Measurements from ENCODE around the gene THAP7. TPM values are rescaled to one million over a fixed set of nuclear protein-coding genes. Genes with fewer than 3 reads are reported as not detected.
A peak's percentile ranks its signal among the peaks of the same experiment; 100 is the strongest.

The THAP7 gene
- total RNA-seq, 1 donor from 2014 or later: 18.0 TPM

- ATAC-seq: peak; percentile 59
- intact Hi-C loops (cut with micrococcal nuclease): no loop called here
- peak; percentile 49 for DNase-seq
These were observed 44.7 kb downstream of the THAP7 start for GRCh38 chr22:20957102-20957682.

- no peak for DNase-seq
- no peak for ATAC-seq
- intact Hi-C loops (cut with micrococcal nuclease): no loop called here
These were observed 45.4 kb downstream of the THAP7 start for GRCh38 chr22:20956258-20957101.

GRCh38 chr22:20955548-20955947, 46.4 kb downstream of the THAP7 start:
- DNase-seq: no peak
- no peak for ATAC-seq
- intact Hi-C loops (cut with micrococcal nuclease): no loop called here

DNA sequence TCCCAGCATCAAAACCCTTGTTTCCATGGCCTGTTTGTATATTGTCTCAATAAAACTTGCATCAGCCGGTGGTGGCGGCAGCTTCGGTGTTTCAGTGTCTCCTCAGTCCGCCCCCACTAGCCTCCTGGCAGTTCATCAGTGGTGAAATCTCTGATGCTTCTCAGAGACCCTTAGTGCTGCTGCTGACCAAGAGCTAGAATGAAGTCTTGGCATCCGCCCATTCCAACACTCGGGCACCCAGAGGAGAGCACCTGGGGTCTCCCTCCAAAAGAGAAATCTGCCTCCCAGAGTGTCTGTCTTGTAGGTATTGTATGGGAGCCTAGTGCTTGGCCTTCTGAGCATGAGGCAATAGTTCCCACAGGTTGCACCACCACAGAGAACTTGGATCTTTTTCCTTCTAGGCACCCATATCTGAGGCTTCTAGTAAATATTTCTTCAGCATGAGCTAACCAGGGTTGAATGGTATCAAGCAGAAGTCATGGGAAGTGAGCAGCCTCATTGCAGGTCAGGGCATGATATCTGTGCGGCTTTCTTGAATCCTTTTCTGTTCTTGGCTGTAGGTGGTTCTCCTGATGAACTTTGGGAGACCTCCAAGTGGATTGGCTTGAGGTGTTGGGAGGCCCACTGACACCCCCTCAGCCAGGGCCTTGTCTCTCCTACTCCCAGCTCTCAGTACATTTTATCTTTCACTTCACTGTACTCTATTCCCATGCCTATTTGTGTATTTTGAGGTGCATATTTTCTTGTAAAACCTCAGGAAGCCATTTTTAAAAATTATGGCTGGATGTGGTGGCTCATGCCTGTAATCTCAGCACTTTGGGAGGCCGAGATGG, 48.0 kb downstream of the THAP7 start:
- no peak for ATAC-seq
- DNase-seq: no peak
- intact Hi-C loops (cut with micrococcal nuclease): no loop called here

DNA sequence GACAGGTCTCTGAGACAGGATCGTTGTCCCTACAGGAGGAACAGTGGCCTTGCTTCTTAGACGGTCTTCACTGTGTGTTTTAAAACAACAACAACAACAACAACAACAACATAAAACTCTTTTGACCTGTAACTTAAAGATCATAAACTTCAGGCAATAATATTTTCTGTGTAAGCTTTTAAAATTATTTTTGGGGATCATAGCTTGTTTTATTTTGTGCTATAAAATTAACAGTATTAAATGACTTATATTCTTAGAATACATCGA, 48.6 kb downstream of the THAP7 start:
- ATAC-seq (no peak), DNase-seq (no peak)
- intact Hi-C loops (cut with micrococcal nuclease): no loop called here

GRCh38 chr22:20952544-20953341, 49.2 kb downstream of the THAP7 start:
- intact Hi-C loops (cut with micrococcal nuclease): no loop called here
- ATAC-seq: no peak

DNA sequence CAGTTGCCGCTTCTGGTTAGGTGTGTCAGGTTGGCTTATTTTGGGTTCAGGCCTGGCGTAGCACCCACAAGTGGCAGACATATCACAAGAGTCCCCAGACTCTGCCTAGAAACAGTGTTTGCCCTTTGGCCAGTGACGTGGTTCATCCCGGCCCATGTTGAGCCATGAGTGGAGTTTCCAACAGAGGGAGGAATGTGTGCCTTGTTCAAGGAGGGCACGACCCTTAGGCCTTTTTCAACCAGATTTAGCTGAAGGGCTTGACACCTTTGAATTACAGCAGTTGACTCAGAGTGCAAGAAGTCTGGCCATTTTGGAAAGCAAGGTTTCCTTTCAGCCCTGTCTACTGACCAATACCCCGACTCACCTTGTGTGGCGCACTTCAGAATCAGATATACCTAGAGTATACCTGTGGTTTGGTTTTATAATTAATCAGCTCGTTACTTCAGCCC, 50.0 kb downstream of the THAP7 start:
- intact Hi-C loops (cut with micrococcal nuclease): no loop called here
- no peak for DNase-seq

More at GRCh38 chr22:20952544-20953341, 49.2 kb downstream of the THAP7 start:
- no peak for DNase-seq

DNA sequence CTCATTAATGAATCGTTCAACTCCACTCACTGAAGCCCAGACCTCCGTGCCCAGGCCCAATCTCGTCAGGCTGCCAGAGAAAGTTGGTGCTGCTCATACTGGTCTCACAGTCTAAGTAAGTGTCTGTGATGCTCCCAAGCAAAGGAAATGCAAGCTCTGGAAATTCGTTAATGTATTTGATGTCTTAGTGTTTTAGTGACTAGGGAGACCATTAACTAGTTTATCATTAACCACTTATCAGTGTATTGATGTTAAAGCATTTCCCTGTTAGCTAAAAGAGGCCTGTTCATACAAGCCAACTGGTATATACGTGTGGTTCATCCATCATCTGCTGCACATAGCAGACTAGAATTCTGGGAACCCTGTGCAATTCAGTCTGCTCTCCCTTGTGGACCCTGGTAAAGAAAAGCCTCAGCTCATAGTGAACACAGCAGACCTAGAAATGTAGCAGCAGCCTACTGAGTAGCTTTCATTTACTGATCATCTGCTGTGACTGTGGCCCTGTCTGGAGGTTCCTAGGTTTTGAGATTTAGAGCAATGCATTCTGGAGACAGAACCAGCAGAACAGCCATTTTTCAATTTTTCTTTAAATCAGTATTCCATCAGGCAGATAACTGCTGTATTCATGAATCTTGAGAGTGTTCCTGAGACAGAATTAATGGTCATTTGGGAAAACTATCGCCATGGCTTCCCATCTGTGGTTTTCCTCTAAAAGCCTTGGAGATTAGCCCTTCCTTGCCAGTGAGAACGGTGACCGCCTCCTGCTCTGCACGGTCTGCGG, 50.6 kb downstream of the THAP7 start:
- ATAC-seq (no peak), DNase-seq (no peak)
- intact Hi-C loops (cut with micrococcal nuclease): no loop called here

More for the DNA sequence above, 50.0 kb downstream of the THAP7 start:
- no peak for ATAC-seq

DNA sequence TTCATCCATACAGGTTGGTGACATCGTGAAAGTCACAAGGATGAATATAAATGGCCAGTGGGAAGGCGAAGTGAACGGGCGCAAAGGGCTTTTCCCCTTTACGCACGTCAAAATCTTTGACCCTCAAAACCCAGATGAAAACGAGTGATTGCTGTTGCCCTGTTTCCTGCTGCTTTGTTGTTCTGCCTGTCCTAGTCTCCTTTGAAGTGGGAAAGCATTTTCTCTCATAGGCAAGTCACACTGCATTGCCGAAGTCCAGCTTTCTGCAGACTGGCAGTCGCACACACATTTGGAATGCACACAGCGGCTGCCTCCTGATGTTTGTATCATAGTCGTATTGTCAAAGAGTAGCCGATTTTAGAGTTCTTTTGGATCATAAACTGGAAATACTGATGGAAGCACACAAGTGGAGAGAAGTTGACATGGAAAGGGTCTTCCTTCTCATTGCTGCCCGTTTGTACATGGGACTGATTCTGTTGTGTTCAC, 52.2 kb downstream of the THAP7 start:
- no peak for ATAC-seq
- intact Hi-C loops (cut with micrococcal nuclease): no loop called here
- no peak for DNase-seq

Small RNA genes within 50 kb of the gene (microRNA-seq; reads per million reads assigned to microRNA genes)
- not detected for gene MIR649 (ENCODE audit: borderline number of aligned reads)

Other genes starting within 250 kb of the THAP7 start
- not detected for gene SERPIND1, start 228.0 kb downstream of the THAP7 start, total RNA-seq
- gene PI4KA, start 143.3 kb downstream of the THAP7 start, total RNA-seq: 46.2 TPM
- 24.2 TPM for gene SNAP29, start 143.1 kb downstream of the THAP7 start, total RNA-seq
- 54.7 TPM for gene CRKL, start 84.7 kb downstream of the THAP7 start, total RNA-seq
- gene AIFM3, start 34.9 kb downstream of the THAP7 start, total RNA-seq: 0.52 TPM
- gene LZTR1, start 19.8 kb downstream of the THAP7 start, total RNA-seq: 24.4 TPM
- gene P2RX6, start 13.0 kb upstream of the THAP7 start, total RNA-seq: 1.8 TPM
- 0.30 TPM for gene SLC7A4, start 30.4 kb upstream of the THAP7 start, total RNA-seq
- not detected for gene LRRC74B, start 43.8 kb upstream of the THAP7 start, total RNA-seq

All from left ventricle myocardium superior (tissue), 1 donor.